OCI-LY1 (cell line): ENCODE data around the gene LAMB3.

ENCODE experiments used
- H2AFZ ChIP-seq: fragments of 200-600 bp; sonication (generic), shearing (Covaris generic); 2 replicates; pipeline ENCODE4 v1.6.0; 2014; ENCODE audit warnings: antibody characterized with exemption, mild to moderate bottlenecking, low read length
- H3F3A ChIP-seq: fragments of 200-600 bp; sonication (generic), shearing (Covaris generic); 2 replicates; pipeline ENCODE4 v1.6.0; 2014; ENCODE audit warnings: mild to moderate bottlenecking, antibody characterized with exemption, low read length, moderate library complexity; ENCODE audit not compliant: insufficient read depth
- H3K27ac ChIP-seq: fragments of 200-600 bp; sonication (generic); 2 replicates; pipeline ENCODE4 v1.5.1; 2014; ENCODE audit warnings: low read length, mixed run types, mild to moderate bottlenecking, low read depth; ENCODE audit not compliant: poor library complexity, severe bottlenecking
- H3K27me3 ChIP-seq: fragments of 200-600 bp; sonication (generic); 2 replicates; pipeline ENCODE4 v1.6.0; 2014; ENCODE audit warnings: antibody characterized with exemption, mild to moderate bottlenecking, low read length, moderate library complexity; ENCODE audit not compliant: insufficient read depth
- H3K36me3 ChIP-seq: fragments of 200-600 bp; sonication (generic); 2 replicates; pipeline ENCODE4 v1.6.1; 2014; ENCODE audit warnings: mild to moderate bottlenecking, antibody characterized with exemption, low read length, moderate library complexity, mixed read lengths; ENCODE audit not compliant: insufficient read depth
- H3K4me1 ChIP-seq: fragments of 200-600 bp; sonication (generic); 2 replicates; pipeline ENCODE4 v1.5.1; 2014; ENCODE audit warnings: mild to moderate bottlenecking, low read length, moderate library complexity; ENCODE audit not compliant: insufficient read depth, severe bottlenecking
- H3K4me2 ChIP-seq: fragments of 200-600 bp; sonication (generic), shearing (Covaris generic); 2 replicates; pipeline ENCODE4 v1.6.1; 2014; ENCODE audit warnings: low read length
- H3K4me3 ChIP-seq: fragments of 200-600 bp; sonication (generic); 2 replicates; pipeline ENCODE4 v1.5.1; 2014; ENCODE audit warnings: low read length, low read depth, mild to moderate bottlenecking, mixed read lengths; ENCODE audit not compliant: poor library complexity, severe bottlenecking
- H3K79me2 ChIP-seq: fragments of 200-600 bp; shearing (Covaris generic); 2 replicates; pipeline ENCODE4 v1.6.1; 2016; ENCODE audit warnings: mixed run types, low read length, mixed read lengths; ENCODE audit not compliant: insufficient read depth
- H3K9ac ChIP-seq: fragments of 200-600 bp; sonication (generic), shearing (Covaris generic); 2 replicates; pipeline ENCODE4 v1.6.1; 2014; ENCODE audit warnings: mild to moderate bottlenecking, low read length, mixed read lengths
- H3K9me2 ChIP-seq: fragments of 200-600 bp; sonication (generic), shearing (Covaris generic); 2 replicates; pipeline ENCODE4 v1.6.1; 2014; ENCODE audit warnings: low read depth, mild to moderate bottlenecking, low read length, mixed read lengths
- H3K9me3 ChIP-seq: fragments of 200-600 bp; shearing (Covaris generic); 2 replicates; pipeline ENCODE4 v1.6.1; 2014; ENCODE audit warnings: low read length, mixed read lengths
- H4K20me1 ChIP-seq: fragments of 200-600 bp; sonication (generic), shearing (Covaris generic); 2 replicates; pipeline ENCODE4 v1.6.0; 2016; ENCODE audit warnings: mild to moderate bottlenecking, low read length; ENCODE audit not compliant: insufficient read depth
- EZH2 ChIP-seq: fragments of 200-600 bp; sonication (generic), shearing (Covaris generic); IDR thresholded peaks from 2 replicates; pipeline ENCODE4 v1.8.0; 2017; ENCODE audit warnings: borderline replicate concordance, mixed run types, mild to moderate bottlenecking, antibody characterized with exemption, low read length, moderate library complexity, mixed read lengths
- TF ChIP-seq, protein P1 (sequence below): fragments of 200-600 bp; sonication (generic), shearing (Covaris generic); IDR thresholded peaks from 2 replicates; pipeline ENCODE4 v1.5.1; 2017; ENCODE audit warnings: mild to moderate bottlenecking, antibody characterized with exemption, low read length, moderate library complexity, mixed read lengths

The LAMB3 gene

DNA sequence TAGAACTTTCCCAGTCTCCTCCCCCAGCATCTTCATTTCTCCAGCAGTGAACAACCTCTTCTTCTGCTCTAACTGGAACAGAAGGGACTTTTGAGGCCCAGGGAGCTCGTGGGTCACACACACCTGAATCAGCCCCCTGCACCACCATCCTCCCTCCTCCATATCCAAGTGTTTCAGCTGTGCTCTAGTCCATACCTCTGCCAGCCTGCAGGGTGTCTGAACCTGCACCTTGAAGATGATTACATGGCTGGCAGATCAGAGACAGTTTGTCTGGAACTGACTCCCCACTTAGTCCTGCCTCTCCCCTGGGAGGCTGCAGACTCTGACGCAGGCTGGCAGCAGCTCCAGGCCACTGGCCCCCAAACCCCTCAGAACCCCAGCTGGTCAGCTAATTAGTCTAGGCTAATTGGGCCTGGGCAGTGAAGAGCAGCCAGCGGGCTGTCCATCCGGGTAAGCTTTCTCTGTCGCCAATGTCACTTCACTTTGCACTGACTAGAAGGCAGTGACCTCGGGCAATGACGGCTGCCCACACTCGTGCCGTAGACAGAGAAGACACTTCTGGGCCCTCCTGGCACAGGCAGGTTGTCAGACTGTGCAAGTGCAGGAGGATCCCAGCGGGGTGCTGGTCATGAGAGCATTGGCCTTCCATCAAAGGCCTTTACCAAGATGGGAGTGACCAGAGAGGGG is 56.5 kb downstream of the LAMB3 start:
- Histone ChIP-seq H3K4me2 (no peak overlapping the region), H4K20me1 (no peaks in the 10 kb centered on the region), H3F3A (no peaks in the 10 kb centered on the region), H3K27me3 (no peaks in the 10 kb centered on the region), H3K36me3 (no peaks in the 10 kb centered on the region), H3K4me3 (no peak overlapping the region), H3K79me2 (no peaks in the 10 kb centered on the region), H2AFZ (no peak overlapping the region), H3K9me2 (no peaks in the 10 kb centered on the region), H3K9ac (no peak overlapping the region), H3K4me1 (no peaks in the 10 kb centered on the region), H3K27ac (no peak overlapping the region), H3K9me3 (no peaks in the 10 kb centered on the region)
- TF ChIP-seq EZH2: no peak

DNA sequence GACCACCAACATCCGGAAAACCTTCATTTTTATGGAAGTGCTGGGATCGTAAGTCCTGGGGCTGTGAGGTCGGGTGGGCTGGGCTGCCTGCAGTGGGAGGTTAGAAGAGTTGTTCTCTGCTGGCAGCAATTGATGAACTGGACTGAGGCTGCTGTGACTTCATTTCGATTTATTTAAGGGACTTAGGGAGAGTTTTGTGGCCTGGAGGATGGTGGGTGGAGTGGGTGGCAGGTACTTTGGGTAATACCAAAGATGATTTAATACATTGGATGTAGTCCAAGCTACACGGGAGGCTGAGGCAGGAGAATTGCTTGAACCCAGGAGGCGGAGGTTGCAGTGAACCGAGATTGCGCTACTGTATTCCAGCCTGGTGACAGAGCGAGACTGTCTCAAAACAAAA is 57.2 kb downstream of the LAMB3 start:
- no peaks in the 10 kb centered on the region for H3K9me2 ChIP-seq
- no peak overlapping the region for H3K27ac ChIP-seq
- H4K20me1 ChIP-seq: no peaks in the 10 kb centered on the region
- no peaks in the 10 kb centered on the region for H3K27me3 ChIP-seq
- H3K36me3 ChIP-seq: no peaks in the 10 kb centered on the region
- no peak overlapping the region for H3K9ac ChIP-seq
- no peaks in the 10 kb centered on the region for H3K4me1 ChIP-seq
- H3K79me2 ChIP-seq: no peaks in the 10 kb centered on the region
- no peak overlapping the region for H3K4me3 ChIP-seq
- no peak overlapping the region for H3K4me2 ChIP-seq
- TF ChIP-seq EZH2: no peak
- TF ChIP-seq, protein P1, sequence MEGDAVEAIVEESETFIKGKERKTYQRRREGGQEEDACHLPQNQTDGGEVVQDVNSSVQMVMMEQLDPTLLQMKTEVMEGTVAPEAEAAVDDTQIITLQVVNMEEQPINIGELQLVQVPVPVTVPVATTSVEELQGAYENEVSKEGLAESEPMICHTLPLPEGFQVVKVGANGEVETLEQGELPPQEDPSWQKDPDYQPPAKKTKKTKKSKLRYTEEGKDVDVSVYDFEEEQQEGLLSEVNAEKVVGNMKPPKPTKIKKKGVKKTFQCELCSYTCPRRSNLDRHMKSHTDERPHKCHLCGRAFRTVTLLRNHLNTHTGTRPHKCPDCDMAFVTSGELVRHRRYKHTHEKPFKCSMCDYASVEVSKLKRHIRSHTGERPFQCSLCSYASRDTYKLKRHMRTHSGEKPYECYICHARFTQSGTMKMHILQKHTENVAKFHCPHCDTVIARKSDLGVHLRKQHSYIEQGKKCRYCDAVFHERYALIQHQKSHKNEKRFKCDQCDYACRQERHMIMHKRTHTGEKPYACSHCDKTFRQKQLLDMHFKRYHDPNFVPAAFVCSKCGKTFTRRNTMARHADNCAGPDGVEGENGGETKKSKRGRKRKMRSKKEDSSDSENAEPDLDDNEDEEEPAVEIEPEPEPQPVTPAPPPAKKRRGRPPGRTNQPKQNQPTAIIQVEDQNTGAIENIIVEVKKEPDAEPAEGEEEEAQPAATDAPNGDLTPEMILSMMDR: no peak
- H3K9me3 ChIP-seq: no peaks in the 10 kb centered on the region
- no peak overlapping the region for H2AFZ ChIP-seq
- no peaks in the 10 kb centered on the region for H3F3A ChIP-seq

DNA sequence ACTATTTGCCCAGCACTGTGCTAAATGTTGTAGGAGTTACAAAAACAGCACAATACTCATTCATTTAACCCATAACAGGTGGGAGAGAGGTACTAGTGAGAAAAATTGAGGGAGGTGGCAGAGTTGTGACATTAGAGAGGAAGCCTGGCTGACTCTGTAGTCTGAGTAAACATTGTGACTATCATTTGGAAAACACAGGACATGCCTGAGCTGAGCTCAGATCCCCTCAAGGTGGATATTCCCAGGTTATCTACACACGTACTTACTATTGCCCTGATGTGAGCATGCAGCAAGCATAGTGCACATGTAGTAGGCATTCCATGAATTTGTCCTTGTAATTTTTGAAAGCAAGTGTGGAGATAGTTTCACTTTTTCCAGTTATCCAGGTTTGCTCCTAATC is 57.8 kb downstream of the LAMB3 start:
- no peaks in the 10 kb centered on the region for H3K79me2 ChIP-seq
- H3K9me2 ChIP-seq: no peaks in the 10 kb centered on the region
- no peak overlapping the region for H3K4me3 ChIP-seq
- no peak overlapping the region for H2AFZ ChIP-seq
- no peaks in the 10 kb centered on the region for H4K20me1 ChIP-seq
- no peaks in the 10 kb centered on the region for H3K4me1 ChIP-seq
- H3K9me3 ChIP-seq: no peaks in the 10 kb centered on the region
- no peaks in the 10 kb centered on the region for H3K36me3 ChIP-seq
- H3K27ac ChIP-seq: no peak overlapping the region
- no peaks in the 10 kb centered on the region for H3K27me3 ChIP-seq
- H3K9ac ChIP-seq: no peak overlapping the region
- TF ChIP-seq, protein P1: no peak
- no peak for TF ChIP-seq EZH2
- H3K4me2 ChIP-seq: no peak overlapping the region
- no peaks in the 10 kb centered on the region for H3F3A ChIP-seq

DNA sequence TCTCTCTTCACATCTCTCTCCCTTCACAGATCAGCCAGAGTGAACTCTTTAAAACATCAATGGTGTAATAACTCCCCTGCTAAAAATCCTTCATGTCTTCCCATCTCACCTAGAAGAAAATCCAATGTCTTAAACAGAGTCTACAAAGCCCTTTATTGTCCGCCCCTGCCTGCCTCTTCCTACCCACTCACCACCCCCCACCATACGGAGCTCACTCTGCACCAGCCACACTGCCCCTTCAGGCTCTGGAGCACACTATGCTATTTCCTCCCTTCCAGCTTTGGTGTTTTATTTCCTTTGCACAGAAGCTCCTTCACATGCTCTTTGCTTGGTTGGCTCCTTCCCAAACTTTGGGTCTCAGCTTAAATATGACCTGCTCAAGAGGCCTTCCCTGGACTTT is 58.5 kb downstream of the LAMB3 start:
- no peaks in the 10 kb centered on the region for H3K9me2 ChIP-seq
- no peak overlapping the region for H3K4me3 ChIP-seq
- H3K4me1 ChIP-seq: no peaks in the 10 kb centered on the region
- H3K9me3 ChIP-seq: no peaks in the 10 kb centered on the region
- no peak overlapping the region for H3K4me2 ChIP-seq
- H3K36me3 ChIP-seq: no peaks in the 10 kb centered on the region
- H4K20me1 ChIP-seq: no peaks in the 10 kb centered on the region
- H3K27ac ChIP-seq: no peak overlapping the region
- no peaks in the 10 kb centered on the region for H3K27me3 ChIP-seq
- no peaks in the 10 kb centered on the region for H3F3A ChIP-seq
- no peak for TF ChIP-seq EZH2
- TF ChIP-seq, protein P1: no peak
- H2AFZ ChIP-seq: no peak overlapping the region
- no peak overlapping the region for H3K9ac ChIP-seq
- H3K79me2 ChIP-seq: no peaks in the 10 kb centered on the region
